HG03097 (cell line): ENCODE results near the gene CMPK1.

Source experiments
- ATAC-seq: cut with Tn5 transposase; IDR thresholded peaks from one replicate; pipeline ENCODE4 v1.9.1; 2021; ENCODE audit not compliant: unreplicated experiment, low FRiP score

CMPK1 gene

DNA sequence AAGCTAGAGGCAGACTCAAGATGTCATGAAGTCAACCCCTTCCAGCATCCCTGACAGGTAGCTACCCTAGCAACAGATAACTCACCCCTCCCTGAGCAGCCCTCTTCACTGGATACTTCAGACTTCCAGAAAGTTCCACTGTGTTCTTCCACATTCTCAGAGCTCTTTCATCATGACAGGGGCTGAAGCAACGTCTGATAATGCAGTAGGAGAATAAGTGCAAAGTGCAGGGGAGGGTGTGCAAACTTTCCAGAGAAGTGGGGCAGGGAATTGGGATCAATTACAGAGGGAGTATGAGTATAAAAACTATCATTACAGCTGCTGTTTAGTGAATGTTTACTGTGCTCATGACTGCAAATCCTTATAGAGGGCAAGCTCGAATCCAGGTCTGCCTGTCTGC, 56.1 kb downstream of the CMPK1 start:
- no peak for ATAC-seq

- no peak for ATAC-seq
Observed at GRCh38 chr1:47390843-47391242, 57.3 kb downstream of the CMPK1 start.

DNA sequence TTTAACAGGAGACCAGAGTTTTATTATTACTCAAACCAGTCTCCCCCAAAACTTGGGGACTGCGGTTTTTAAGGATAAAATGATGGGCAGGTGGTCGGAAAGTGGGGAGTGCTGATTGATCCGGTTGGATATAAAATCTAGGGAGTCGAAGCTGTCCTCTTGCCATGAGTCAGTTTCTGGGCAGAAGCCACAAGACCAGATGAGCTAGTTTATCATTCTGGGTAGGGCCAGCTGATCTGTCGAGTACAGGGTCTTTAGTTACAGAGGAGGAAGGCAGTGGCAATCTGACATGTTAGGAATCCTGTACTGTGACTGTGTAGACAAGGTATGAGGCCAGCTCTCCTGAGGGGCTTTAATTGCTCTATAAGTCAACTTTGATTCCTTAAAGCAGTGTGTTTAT, 59.6 kb downstream of the CMPK1 start:
- ATAC-seq = no peak

DNA sequence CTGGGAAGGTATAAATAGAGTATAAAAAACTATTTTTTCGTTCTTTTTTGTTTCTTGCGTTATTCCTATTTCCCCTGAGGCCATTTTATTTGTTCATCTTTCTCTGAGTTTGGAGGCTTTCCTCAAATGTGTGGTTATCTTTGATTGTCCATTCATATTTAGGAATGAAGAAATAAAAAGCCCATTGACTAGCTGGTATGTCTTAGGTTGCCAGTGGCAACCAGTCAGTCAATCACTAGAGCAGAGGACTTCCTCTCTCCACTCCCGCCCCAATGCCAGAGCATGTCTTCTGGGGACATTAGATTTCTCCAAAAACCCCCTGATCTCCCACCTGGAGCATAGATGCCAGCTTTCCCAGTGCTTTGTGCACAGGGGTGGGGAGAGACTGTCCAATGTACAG, 61.8 kb downstream of the CMPK1 start:
- ATAC-seq = no peak

- ATAC-seq = no peak
Observed at GRCh38 chr1:47396671-47397196, 63.1 kb downstream of the CMPK1 start.

DNA sequence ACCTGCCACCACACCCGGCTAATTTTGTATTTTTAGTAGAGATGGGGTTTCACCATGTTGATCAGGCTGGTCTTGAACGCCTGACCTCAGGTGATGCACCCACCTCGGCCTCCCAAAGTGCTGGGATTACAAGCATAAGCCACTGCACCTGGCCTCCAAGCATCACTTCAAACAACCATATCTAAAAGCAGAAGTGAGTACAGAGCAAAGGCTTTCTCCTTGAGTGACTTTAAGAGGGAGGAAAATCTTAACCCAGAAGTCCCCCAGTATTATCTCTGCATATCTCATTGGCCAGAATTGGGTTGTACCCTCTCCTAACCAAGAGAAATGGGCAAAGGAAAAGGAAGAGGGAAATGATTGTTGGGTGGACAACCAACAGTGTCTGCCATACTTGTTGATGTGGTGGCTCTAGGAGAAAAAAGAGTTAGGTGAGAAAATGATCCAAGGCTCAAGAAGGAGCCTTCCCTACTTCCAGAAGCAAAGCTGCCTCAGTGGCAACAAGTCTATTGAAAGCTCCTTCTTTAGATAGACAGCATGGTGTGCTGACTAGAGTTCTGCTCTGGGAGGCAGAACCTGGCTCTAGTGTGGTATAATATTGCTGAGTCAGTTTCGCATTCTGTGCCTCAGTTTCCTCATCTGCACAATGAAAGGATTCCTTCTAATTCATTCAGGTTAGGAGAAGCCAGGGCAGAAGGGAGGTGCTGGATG, 65.7 kb downstream of the CMPK1 start:
- no peak for ATAC-seq

GRCh38 chr1:47399846-47400155, 66.2 kb downstream of the CMPK1 start:
- ATAC-seq = no peak

GRCh38 chr1:47401761-47402160, 68.2 kb downstream of the CMPK1 start:
- no peak for ATAC-seq

DNA sequence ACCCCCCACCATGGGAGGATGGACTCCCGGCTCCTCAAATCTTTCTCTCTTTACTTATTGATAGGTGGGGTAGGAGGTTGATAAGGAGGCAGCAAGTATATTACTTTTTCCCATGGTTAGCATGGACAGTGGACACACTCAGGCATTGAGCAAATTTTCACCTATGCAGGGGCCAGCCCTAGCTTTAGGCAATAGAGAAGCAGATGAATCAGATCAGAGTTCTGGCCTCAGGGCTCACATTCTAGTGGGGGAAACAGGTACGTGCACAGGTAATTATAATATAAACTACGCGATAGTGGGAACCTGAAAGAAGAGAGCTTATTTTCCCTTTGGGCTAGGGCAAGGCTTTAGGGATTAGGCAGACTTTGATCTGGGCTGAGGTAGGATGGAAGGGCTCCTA, 69.0 kb downstream of the CMPK1 start:
- no peak for ATAC-seq

DNA sequence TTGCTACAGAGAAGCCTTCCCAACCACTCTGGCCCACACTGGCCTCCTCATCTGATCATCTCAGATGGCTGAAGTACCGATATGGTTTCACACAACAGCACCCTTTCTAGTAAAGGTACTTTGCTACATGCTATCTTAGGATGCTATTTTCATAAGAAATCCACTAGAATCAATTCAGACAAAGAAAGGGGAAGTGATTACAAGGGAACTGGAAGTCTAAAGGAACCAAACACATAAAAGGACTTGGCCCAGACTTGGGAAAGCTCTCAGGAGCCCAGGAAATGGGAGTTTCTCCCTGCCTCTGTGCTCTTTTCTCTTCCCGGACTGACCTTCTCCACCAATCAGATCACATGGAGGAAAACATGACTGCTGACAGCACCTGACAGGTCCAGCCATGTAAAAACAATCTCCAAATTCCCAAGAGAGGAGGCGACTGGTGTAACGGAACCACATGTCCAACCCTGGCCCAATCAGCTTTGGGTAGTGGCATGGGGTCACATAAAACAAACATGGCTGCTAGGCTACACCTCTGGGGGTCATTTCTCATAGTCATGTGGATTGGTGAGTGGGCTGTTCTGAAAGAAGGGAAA, 69.8 kb downstream of the CMPK1 start:
- ATAC-seq = no peak

GRCh38 chr1:47405697-47406096, 72.1 kb downstream of the CMPK1 start:
- no peak for ATAC-seq

GRCh38 chr1:47406966-47407365, 73.4 kb downstream of the CMPK1 start:
- no peak for ATAC-seq

GRCh38 chr1:47407481-47407880, 73.9 kb downstream of the CMPK1 start:
- no peak for ATAC-seq

GRCh38 chr1:47409311-47410067, 75.9 kb downstream of the CMPK1 start:
- no peak for ATAC-seq

DNA sequence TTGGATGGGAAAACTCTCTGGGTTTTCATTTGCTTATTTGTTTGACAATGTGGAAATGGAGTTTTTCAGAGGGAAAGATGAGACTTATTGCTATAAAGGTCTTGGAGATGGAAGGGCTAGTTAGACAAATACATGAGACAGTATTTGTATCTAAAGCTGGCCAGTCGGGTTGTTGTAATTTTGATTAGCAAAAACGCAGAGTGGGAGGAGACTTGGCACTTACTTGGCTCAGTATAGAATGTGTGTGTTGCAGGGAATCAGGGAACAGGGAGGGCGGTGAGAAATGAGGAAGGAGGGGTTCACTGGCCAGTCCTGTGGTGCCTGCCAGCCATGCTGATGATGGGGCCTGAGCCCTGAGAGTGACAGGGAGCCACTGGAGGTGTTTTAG, 76.5 kb downstream of the CMPK1 start:
- ATAC-seq = no peak

GRCh38 chr1:47411436-47411835, 77.8 kb downstream of the CMPK1 start:
- no peak for ATAC-seq

- no peak for ATAC-seq
Observed at GRCh38 chr1:47412437-47412836, 78.8 kb downstream of the CMPK1 start.

- no peak for ATAC-seq
Observed at GRCh38 chr1:47415728-47416318, 82.2 kb downstream of the CMPK1 start, which contains the start of gene FOXE3. Gene FOXE3 (plus strand): TSS chr1:47416285. CDS start chr1:47416316, 31 bp downstream.

- no peak for ATAC-seq
Observed at GRCh38 chr1:47416319-47417169, 83.0 kb downstream of the CMPK1 start.
